ENCODE results near the gene KRT14.
"Not testable (repeated sequence)": the region's sequence is repeated elsewhere in the genome, so short reads cannot be mapped to it uniquely, and the experiment has no call there.

Gene KRT14

GRCh38 chr17:41585301-41586056, 1.2 kb downstream of the KRT14 start:
- DNase-seq (ENCODE audit: extremely low read depth, low read depth) = no peak
- no peak for TF ChIP-seq CTCF (IDR thresholded peaks at IDR 0.05; ENCODE audit: low read depth, low read length)

GRCh38 chr17:41584331-41584927, 2.3 kb downstream of the KRT14 start:
- DNase-seq (ENCODE audit: extremely low read depth, low read depth) = not testable (repeated sequence)

GRCh38 chr17:41583137-41584127, 3.3 kb downstream of the KRT14 start:
- no peak for DNase-seq (ENCODE audit: extremely low read depth, low read depth)
- no peak for TF ChIP-seq CTCF (IDR thresholded peaks at IDR 0.05; ENCODE audit: low read depth, low read length)

GRCh38 chr17:41582061-41582968, 4.4 kb downstream of the KRT14 start:
- DNase-seq (ENCODE audit: extremely low read depth, low read depth) = not testable (repeated sequence)

- DNase-seq (ENCODE audit: extremely low read depth, low read depth) = no peak
- TF ChIP-seq CTCF (IDR thresholded peaks at IDR 0.05; ENCODE audit: low read depth, low read length) = no peak
Measured at GRCh38 chr17:41581366-41582060, 5.2 kb downstream of the KRT14 start.

- DNase-seq (ENCODE audit: extremely low read depth, low read depth) = no peak
- no peak for TF ChIP-seq CTCF (IDR thresholded peaks at IDR 0.05; ENCODE audit: low read depth, low read length)
Measured at GRCh38 chr17:41580687-41581365, 5.9 kb downstream of the KRT14 start.

GRCh38 chr17:41580244-41580575, 6.5 kb downstream of the KRT14 start:
- no peak for DNase-seq (ENCODE audit: extremely low read depth, low read depth)
- TF ChIP-seq CTCF (IDR thresholded peaks at IDR 0.05; ENCODE audit: low read depth, low read length) = no peak
